Fibroblast of pulmonary artery (primary cell): ENCODE measurements around the gene IRS2.

Experiments used
- DNase-seq: peaks from one replicate; pipeline ENCODE4 v3.0.0-alpha.2; 2010; ENCODE audit warnings: low read depth
- H3K4me3 ChIP-seq: replicated peaks from 2 replicates; pipeline ENCODE4 v1.5.1; 2011; ENCODE audit warnings: low read depth, mild to moderate bottlenecking, control low read depth, low read length, moderate library complexity
- CTCF ChIP-seq: IDR thresholded peaks from 2 replicates; pipeline ENCODE4 v1.5.1; 2011; ENCODE audit warnings: mild to moderate bottlenecking, control low read depth, low read length, inconsistent platforms; ENCODE audit errors: missing control alignments

IRS2 gene

GRCh38 chr13:109764045-109764444, 22.3 kb downstream of the IRS2 start:
- H3K4me3 ChIP-seq: no peak overlapping the region
- no peak for DNase-seq
- no peak for TF ChIP-seq CTCF

- DNase-seq: no peak
- H3K4me3 ChIP-seq: no peak overlapping the region
- no peak for TF ChIP-seq CTCF
Observed at GRCh38 chr13:109762791-109763190, 23.6 kb downstream of the IRS2 start.

GRCh38 chr13:109761695-109762094, 24.7 kb downstream of the IRS2 start:
- no peak overlapping the region for H3K4me3 ChIP-seq
- no peak for TF ChIP-seq CTCF
- no peak for DNase-seq

GRCh38 chr13:109760951-109761350, 25.4 kb downstream of the IRS2 start:
- no peak for DNase-seq
- H3K4me3 ChIP-seq: no peak overlapping the region
- TF ChIP-seq CTCF: no peak

GRCh38 chr13:109760402-109760801, 26.0 kb downstream of the IRS2 start:
- no peak for DNase-seq
- TF ChIP-seq CTCF: no peak
- no peak overlapping the region for H3K4me3 ChIP-seq

- H3K4me3 ChIP-seq: no peak overlapping the region
- no peak for TF ChIP-seq CTCF
- DNase-seq: no peak
Observed at GRCh38 chr13:109759609-109760008, 26.8 kb downstream of the IRS2 start.

- no peak for TF ChIP-seq CTCF
- DNase-seq: no peak
- no peak overlapping the region for H3K4me3 ChIP-seq
Observed at GRCh38 chr13:109758937-109759480, 27.4 kb downstream of the IRS2 start.
